Lower leg skin (tissue), 3 donors: ENCODE data around the gene RNF25.

Experiments
- CTCF ChIP-seq, 3 donors: fragments of 450-650 bp; IDR thresholded peaks; one replicate each; pipeline ENCODE4 v1.5.1; 2016; ENCODE audit warnings: antibody characterized with exemption in 3 of 3, mild to moderate bottlenecking in 3 of 3, moderate library complexity in 2 of 3
- POLR2A ChIP-seq, 2 donors: fragments of 450-650 bp; IDR thresholded peaks; one replicate each; pipeline ENCODE4 v1.6.1; 2016 to 2017; ENCODE audit warnings: antibody characterized with exemption in 2 of 2, mild to moderate bottlenecking in 1 of 2, moderate library complexity in 1 of 2

GRCh38 chr2:218635719-218636118 lies 36.1 kb downstream of the RNF25 start:
- TF ChIP-seq CTCF (IDR thresholded peaks at IDR 0.05) = no peak
- TF ChIP-seq POLR2A (IDR thresholded peaks at IDR 0.05) = no peak
